T-helper 2 cell (primary cell): Measurements from ENCODE around the gene LRRC28.
A peak's percentile ranks its signal among the peaks of the same experiment; 100 is the strongest.

ENCODE experiments used
- DNase-seq, 5 experiments: peaks; one replicate each; pipeline versions ENCODE4 v3.0.0 to v3.0.0-alpha.2; 2012 to 2022

The LRRC28 gene

DNA sequence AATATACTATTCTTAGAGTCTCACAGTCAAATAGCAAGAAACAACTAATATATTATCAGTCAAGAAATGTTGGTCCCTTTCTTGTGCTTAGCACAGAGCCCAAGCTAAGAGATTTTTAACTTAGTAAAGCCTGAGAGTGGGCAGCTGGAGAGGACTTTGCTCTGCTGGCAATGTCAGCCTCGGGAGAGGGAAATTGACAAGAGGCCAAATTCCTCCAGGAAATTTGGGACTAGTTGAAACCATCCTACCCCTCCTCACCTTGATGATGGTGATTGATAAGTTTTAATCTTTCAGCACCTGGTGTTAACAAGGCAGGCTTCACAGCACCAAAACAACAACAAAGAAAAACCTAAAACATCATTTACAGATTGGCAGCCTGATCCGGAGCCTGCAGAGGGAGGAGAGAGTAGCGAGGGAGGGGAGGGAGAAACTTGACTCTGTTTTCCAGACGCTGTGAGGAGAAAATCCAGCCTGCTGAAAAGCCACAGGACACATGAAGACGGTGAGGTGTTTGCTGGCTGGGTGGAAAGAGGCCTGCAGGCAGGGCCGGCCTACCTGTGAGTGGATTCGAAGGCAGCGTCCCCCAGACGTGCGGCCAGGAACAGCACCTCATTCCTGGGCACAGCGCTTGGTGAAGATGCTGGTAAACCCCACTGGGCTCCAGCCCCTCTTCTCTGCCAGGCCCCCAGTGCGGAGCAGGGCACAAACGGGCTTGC, 150.9 kb downstream of the LRRC28 start:
- DNase-seq, result no peak

GRCh38 chr15:99403597-99403996, 152.3 kb downstream of the LRRC28 start:
- DNase-seq, result no peak

DNA sequence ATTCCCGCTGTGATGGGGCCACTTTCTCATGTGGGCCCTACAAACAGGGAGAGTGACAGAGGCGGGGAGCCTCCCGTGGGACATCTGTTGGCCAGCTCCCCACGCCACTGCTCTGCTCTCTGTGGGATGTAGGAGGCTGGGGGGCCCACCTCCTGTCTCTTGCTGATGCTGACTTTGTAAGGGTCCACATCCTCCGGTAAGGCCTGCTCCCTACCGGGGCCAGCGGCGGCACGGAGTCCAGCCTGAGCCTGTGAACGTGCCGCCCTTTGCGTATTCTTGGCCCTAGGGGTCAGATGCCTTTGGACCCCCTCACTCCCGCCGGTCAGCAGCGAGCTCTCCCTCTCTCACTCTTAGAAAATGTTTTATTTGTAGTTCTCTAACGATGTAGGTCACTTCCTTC, 153.2 kb downstream of the LRRC28 start:
- no peak for DNase-seq

- no peak for DNase-seq
These were observed 154.8 kb downstream of the LRRC28 start for GRCh38 chr15:99406120-99406519.

DNA sequence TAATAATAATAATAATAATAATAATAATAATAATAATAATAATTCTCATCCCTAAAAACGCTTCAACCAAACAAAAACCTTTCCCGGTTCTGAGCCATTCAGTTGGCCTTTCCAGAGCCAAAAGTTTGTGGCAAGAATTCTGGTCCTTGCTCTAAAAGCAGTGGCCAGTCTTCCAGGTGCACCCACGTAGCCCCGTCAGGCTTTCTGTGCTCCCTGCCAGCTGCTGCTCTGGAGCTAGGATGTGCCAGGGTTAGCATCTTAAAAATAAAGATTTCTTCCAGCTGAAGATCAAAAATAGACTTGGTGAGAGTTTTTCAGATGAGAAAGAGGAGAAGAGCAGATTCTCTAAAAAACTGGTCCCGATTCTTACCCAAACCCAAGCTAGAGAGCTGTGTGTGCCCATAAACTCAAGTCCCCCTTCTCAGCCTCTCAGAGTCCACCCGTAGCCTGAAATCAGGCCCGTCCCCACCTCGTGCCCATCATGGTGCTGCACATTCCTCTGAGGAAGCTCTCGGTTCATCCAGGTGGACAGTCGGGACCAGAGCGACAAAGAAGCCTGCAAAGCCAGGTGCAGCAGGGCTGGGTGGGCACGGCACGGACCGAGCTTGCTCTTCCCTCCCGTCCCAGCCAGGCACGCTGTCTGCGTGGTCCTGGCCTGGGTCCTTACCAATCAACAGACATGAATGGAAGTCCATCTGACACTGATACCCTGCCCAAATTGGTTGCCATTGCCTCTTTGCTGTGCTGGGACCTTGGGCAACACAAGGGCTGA, 155.6 kb downstream of the LRRC28 start:
- DNase-seq, result no peak

GRCh38 chr15:99407716-99408115, 156.4 kb downstream of the LRRC28 start:
- DNase-seq, result peak in 1 of 5 experiments; percentile 21

DNA sequence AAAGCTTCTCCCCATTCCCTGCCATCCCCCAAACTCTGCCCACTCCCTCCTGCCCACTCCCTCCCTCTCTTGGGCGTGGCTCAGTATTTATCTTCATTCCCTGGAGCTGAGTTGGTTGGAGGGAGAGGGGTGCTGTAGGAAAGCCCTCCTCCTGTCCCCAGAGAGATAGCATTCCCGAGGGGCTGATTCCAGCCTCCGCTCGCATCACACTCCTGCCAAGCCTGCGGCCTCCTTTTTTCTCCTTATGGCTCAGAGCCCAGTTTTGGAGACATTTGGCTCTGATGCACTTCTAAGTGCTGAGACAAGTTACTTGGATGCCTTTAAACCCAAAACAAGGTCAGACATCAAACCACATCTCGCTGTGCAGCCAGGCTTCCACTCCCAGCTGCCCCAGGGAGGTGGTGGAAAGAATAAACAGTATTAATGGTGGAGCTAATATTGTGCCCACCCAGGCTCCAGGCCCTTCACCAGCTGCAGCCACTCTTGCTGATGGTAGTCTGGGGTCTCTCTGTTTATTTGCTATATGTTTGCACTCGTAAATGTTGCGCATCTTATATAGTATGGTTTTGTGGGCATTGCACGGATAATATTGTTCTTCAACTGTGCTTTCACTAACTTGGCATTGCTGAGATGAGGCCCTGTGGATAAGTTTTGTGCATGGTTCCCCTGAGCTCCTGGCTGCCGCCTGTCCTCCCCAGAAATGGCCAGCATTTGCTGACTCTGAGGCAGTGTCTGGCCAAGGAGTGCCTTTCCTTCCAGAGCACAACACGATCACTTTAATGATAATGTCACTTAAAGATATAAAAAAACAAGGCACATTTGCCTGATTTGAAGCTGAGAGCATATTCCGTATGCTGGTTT, 157.2 kb downstream of the LRRC28 start:
- DNase-seq, result no peak

DNA sequence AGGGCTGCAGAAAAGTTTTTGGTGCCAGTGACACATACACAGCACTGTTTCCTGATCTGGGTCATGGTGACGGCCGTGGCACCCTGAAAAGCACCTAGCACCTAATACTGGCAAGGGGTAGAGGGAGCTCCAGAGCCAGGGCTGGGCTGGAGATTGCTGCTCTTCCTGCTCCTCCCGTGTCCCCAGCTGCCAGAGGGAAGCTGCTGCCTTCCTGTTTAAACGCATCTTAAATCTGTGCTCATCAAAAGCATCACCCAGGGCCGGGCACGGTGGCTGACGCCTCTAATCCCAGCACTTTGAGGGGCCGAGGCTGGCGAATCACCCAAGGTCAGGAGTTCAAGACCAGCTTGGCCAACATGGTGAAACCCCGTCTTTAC, 157.8 kb downstream of the LRRC28 start:
- peak in 1 of 5 experiments; percentile 51 for DNase-seq

DNA sequence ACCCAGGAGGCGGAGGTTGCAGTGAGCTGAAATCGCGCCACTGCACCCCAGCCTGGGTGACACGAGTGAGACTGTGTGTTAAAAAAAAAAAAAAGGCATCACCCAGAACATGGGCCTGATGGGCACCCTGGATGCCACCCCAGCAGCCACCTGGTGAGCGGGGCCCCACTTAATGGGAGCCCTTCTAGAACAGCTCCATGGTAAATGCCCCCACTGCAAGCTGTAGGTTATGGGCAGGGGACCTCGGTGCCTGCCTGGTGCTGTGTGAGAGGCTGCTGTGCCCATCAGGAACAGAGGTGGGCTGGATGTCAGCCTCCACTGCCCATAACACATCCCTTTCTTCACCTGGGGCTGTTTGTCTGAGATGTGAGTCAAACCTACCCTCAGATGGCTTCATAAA, 158.3 kb downstream of the LRRC28 start:
- no peak for DNase-seq

DNA sequence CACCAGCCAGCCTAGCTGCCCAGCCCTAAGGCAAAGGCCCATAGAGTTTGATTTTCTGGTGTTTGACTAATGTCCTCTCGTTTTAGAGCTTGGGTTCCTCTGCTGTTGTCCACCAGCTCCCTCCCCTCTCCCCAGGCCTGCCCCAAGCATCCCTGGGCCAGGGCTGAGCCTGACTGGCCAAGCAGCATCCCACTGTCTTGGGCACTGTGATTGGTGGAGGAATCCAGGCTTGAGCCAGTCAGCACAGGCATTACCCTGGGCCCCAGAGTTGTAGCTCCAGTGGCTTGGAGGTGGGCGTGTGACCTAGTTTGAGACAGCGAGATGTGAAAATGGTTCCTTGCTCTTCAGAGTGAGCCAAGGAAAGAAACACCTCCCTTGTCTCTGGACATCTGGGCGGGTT, 159.2 kb downstream of the LRRC28 start:
- DNase-seq, result no peak

- no peak for DNase-seq
These were observed 160.0 kb downstream of the LRRC28 start for GRCh38 chr15:99411234-99411633.

GRCh38 chr15:99412082-99412481, 160.8 kb downstream of the LRRC28 start:
- DNase-seq, result no peak

GRCh38 chr15:99412626-99413025, 161.3 kb downstream of the LRRC28 start:
- DNase-seq, result no peak

- no peak for DNase-seq
These were observed 162.9 kb downstream of the LRRC28 start for GRCh38 chr15:99413955-99414754.

DNA sequence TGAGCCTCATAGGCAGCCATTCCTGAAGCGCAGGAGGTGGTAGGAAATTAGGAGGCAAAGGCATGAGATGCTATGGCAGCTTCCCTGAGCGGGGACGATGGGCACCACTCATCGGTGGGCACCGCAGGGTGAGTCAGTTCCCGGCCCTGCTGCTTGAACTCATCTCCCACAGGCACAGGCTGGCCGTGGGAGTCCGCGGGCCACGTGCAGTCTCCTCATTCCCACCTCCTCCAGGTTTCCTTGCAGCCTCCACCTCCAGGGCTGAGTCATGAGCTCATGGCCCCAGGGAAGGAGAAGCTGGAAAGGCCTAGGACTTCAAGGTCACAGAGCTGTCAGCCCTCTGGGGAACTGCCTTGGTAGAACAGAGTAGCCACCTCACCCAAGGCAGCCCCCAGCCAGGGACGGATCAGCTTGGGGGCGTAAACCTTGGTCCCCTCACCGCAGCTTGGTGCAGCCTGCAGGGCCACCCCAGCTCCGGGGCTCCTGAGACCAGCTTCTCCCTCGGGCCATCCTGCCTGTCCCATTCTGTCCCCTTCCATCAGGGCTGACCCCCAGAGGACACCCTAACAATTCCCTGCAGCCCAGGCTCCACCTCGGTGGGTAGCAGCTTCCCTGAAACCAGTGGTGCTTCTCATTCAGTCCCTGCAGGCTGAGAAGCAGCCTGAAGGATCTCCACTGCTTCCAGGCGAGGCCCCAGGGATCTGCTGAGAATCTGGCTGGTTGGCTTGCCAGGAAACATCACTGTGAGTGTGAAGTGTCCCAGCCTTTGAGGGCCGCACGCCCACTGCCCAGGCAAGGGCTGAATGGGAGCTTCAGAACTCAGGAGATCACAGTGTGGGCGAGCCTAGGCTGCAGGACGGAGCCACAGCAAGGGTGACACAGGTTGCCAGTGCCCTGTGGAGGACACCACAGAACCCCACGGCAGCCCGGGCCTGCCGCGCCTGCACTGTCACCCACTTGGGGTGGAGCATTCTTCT, 163.8 kb downstream of the LRRC28 start:
- no peak for DNase-seq

GRCh38 chr15:99416191-99417188, 165.2 kb downstream of the LRRC28 start:
- DNase-seq, result no peak

GRCh38 chr15:99421172-99421656, 169.9 kb downstream of the LRRC28 start:
- peak in 1 of 5 experiments; percentile 70 for DNase-seq

- DNase-seq, result no peak
These were observed 170.5 kb downstream of the LRRC28 start for GRCh38 chr15:99421758-99422157.
